Breast epithelium (tissue), 4 donors: ENCODE results near the gene RAP1GAP2. TPM values are rescaled to one million over a fixed set of nuclear protein-coding genes. Genes with fewer than 3 reads are reported as not detected.
"Not testable (repeated sequence)": the region's sequence is repeated elsewhere in the genome, so short reads cannot be mapped to it uniquely, and the experiment has no call there.

Experiments
- DNase-seq, 2 donors: peaks; one replicate each; pipeline ENCODE4 v3.0.0-alpha.2; 2019; ENCODE audit warnings: low spot score in 2 of 2
- H3K27ac ChIP-seq, 2 donors: fragments of 200-600 bp; sonication (generic) in 1 of 2; one replicate each; pipeline ENCODE4 v1.5.1; 2016 to 2019; ENCODE audit warnings: mild to moderate bottlenecking in 1 of 2
- H3K27me3 ChIP-seq, 2 donors: fragments of 200-600 bp; sonication (generic) in 1 of 2; one replicate each; pipeline versions ENCODE4 v1.5.1 to v1.6.0; 2017 to 2019; ENCODE audit warnings: control low read depth in 1 of 2, mild to moderate bottlenecking in 1 of 2
- H3K36me3 ChIP-seq: fragments of 200-600 bp; one replicate; pipeline ENCODE4 v1.5.1; 2019
- H3K4me1 ChIP-seq, 2 donors: fragments of 200-600 bp; sonication (generic); one replicate each; pipeline ENCODE4 v1.5.1; 2016 to 2019; ENCODE audit warnings: control low read depth in 1 of 2
- H3K4me3 ChIP-seq, 3 donors: fragments of 200-600 bp; sonication (generic); 1 replicate in 2 of 3; 2 replicates in 1 of 3; pipeline ENCODE4 v1.5.1; 2016 to 2019; ENCODE audit warnings: mild to moderate bottlenecking in 3 of 3, moderate library complexity in 2 of 3
- H3K9me3 ChIP-seq, 2 donors: fragments of 200-600 bp; sonication (generic) in 1 of 2; one replicate each; pipeline ENCODE4 v1.5.1; 2016 to 2019; ENCODE audit warnings: control low read depth in 1 of 2
- CTCF ChIP-seq, 3 donors: fragments of 450-650 bp; IDR thresholded peaks; one replicate each; pipeline ENCODE4 v1.5.1; 2016 to 2017; ENCODE audit warnings: antibody characterized with exemption in 3 of 3, mild to moderate bottlenecking in 3 of 3, moderate library complexity in 3 of 3
- POLR2A ChIP-seq: fragments of 450-650 bp; IDR thresholded peaks from one replicate; pipeline ENCODE4 v1.6.1; 2016; ENCODE audit warnings: antibody characterized with exemption, mild to moderate bottlenecking, moderate library complexity
- POLR2AphosphoS5 ChIP-seq, 3 donors: sonication (generic); formaldehyde crosslinking; IDR thresholded peaks; one replicate each; pipeline ENCODE4 v1.6.1; 2017; ENCODE audit warnings: antibody characterized with exemption in 3 of 3
- intact Hi-C: fragments of 100-400 bp; cut with DNase I; formaldehyde crosslinking; loops from one replicate; pipeline ENCODE4 v1.15.1; 2023; ENCODE audit warnings: low total_unique reads
- total RNA-seq, 3 donors: library from RNA; depleted of rRNA; stranded (reverse); fragments of >200 nt; gene quantifications; one replicate each; pipeline ENCODE4 v1.1.0, GENCODE V29; 2016

The RAP1GAP2 gene
- total RNA-seq, 3 donors from 2014 or later, result 5.3 to 23.4 (median 10.8) TPM

- Histone ChIP-seq H3K27ac (peak overlapping the region; percentile 87 to 88), H3K27me3 (no peaks in the 10 kb centered on the region), H3K36me3 (no peaks in the 10 kb centered on the region), H3K4me3 (no peak overlapping the region), H3K4me1 (no peaks in the 10 kb centered on the region), H3K9me3 (no peaks in the 10 kb centered on the region)
- DNase-seq, result no peak
- no peak for TF ChIP-seq CTCF (IDR thresholded peaks at IDR 0.05)
- TF ChIP-seq POLR2AphosphoS5 (IDR thresholded peaks at IDR 0.05), result no peak
- no peak for TF ChIP-seq POLR2A
- intact Hi-C loops, result no loop called here
These were observed 199.9 kb downstream of the RAP1GAP2 start for GRCh38 chr17:2995886-2996809.

- TF ChIP-seq CTCF (IDR thresholded peaks at IDR 0.05) (no peak), POLR2AphosphoS5 (IDR thresholded peaks at IDR 0.05) (no peak), POLR2A (no peak)
- no peak overlapping the region for H3K4me3 ChIP-seq
- H3K9me3 ChIP-seq, result no peaks in the 10 kb centered on the region
- H3K4me1 ChIP-seq, result no peaks in the 10 kb centered on the region
- no peaks in the 10 kb centered on the region for H3K36me3 ChIP-seq
- no peaks in the 10 kb centered on the region for H3K27me3 ChIP-seq
- intact Hi-C loops, result no loop called here
- peak overlapping the region; percentile 87 to 88 for H3K27ac ChIP-seq
- DNase-seq, result no peak
These were observed 200.8 kb downstream of the RAP1GAP2 start for GRCh38 chr17:2996810-2997670.

GRCh38 chr17:2998469-2998901 is 202.2 kb downstream of the RAP1GAP2 start:
- H3K9me3 ChIP-seq, H3K4me1 ChIP-seq, H3K36me3 ChIP-seq, intact Hi-C loops, H3K27ac ChIP-seq, H3K4me3 ChIP-seq, DNase-seq, H3K27me3 ChIP-seq: not testable (repeated sequence)

GRCh38 chr17:3002538-3003295 is 206.5 kb downstream of the RAP1GAP2 start:
- H3K36me3 ChIP-seq, result no peaks in the 10 kb centered on the region
- peaks cover 5 to 15% of the 10 kb centered on the region in 2 donors for H3K4me1 ChIP-seq
- TF ChIP-seq POLR2AphosphoS5 (IDR thresholded peaks at IDR 0.05) (no peak), POLR2A (no peak), CTCF (IDR thresholded peaks at IDR 0.05) (no peak)
- no peaks in the 10 kb centered on the region for H3K9me3 ChIP-seq
- intact Hi-C loops, result loop anchor here (10.0 kb wide), 1 partner anchor 148 kb away; no protein-coding TSS in a partner anchor
- H3K27me3 ChIP-seq, result no peaks in the 10 kb centered on the region
- no peak overlapping the region for H3K4me3 ChIP-seq
- H3K27ac ChIP-seq, result peak overlapping the region; percentile 90 to 94
- no peak for DNase-seq
